Liver (tissue), 9 donors: ENCODE data around the gene KCNQ1. TPM values are rescaled to one million over a fixed set of nuclear protein-coding genes. Genes with fewer than 3 reads are reported as not detected.
A peak's percentile ranks its signal among the peaks of the same experiment; 100 is the strongest.

Experiments
- DNase-seq: peaks from one replicate; pipeline ENCODE4 v3.0.0-alpha.2; 2017; ENCODE audit warnings: low spot score
- H3K27ac ChIP-seq, 2 donors: one replicate each; pipeline ENCODE4 v1.7.0; 2013; ENCODE audit warnings: inconsistent platforms in 2 of 2, low read length in 2 of 2, control low read depth in 1 of 2, low read depth in 1 of 2, mild to moderate bottlenecking in 1 of 2
- H3K27me3 ChIP-seq, 4 donors: one replicate each; pipeline versions ENCODE4 v1.6.1 to v1.7.0; 2013; ENCODE audit warnings: low read length in 3 of 4, inconsistent platforms in 1 of 4, mild to moderate bottlenecking in 1 of 4, moderate library complexity in 1 of 4; ENCODE audit not compliant: control insufficient read depth in 4 of 4, insufficient read depth in 4 of 4
- H3K36me3 ChIP-seq, 4 donors: one replicate each; pipeline versions ENCODE4 v1.6.1 to v1.7.0; 2013; ENCODE audit warnings: low read length in 3 of 4, mild to moderate bottlenecking in 3 of 4, low read depth in 1 of 4, moderate library complexity in 1 of 4; ENCODE audit not compliant: control insufficient read depth in 4 of 4, insufficient read depth in 3 of 4
- H3K4me1 ChIP-seq, 4 donors: one replicate each; pipeline versions ENCODE4 v1.6.1 to v1.7.0; 2013; ENCODE audit warnings: low read length in 3 of 4, mild to moderate bottlenecking in 3 of 4, moderate library complexity in 1 of 4; ENCODE audit not compliant: control insufficient read depth in 4 of 4, insufficient read depth in 4 of 4
- H3K4me3 ChIP-seq, 3 donors: one replicate each; pipeline versions ENCODE4 v1.6.1 to v1.7.0; 2013; ENCODE audit warnings: low read length in 3 of 3, control low read depth in 1 of 3, low read depth in 1 of 3, mild to moderate bottlenecking in 1 of 3
- H3K9ac ChIP-seq, 2 donors: one replicate each; pipeline ENCODE4 v1.7.0; 2013; ENCODE audit warnings: low read length in 2 of 2, mild to moderate bottlenecking in 2 of 2, moderate library complexity in 2 of 2, control low read depth in 1 of 2, low read depth in 1 of 2
- H3K9me3 ChIP-seq, 4 donors: one replicate each; pipeline versions ENCODE4 v1.6.1 to v1.7.0; 2013; ENCODE audit warnings: low read length in 3 of 4; ENCODE audit not compliant: control insufficient read depth in 4 of 4
- CTCF ChIP-seq: fragments of 150-350 bp; IDR thresholded peaks from 2 replicates; pipeline ENCODE4 v1.5.1; 2017; ENCODE audit warnings: improper control_type of control experiment, low read depth, low read length; ENCODE audit not compliant: missing input control
- EGR1 ChIP-seq, 2 donors: IDR thresholded peaks; 2 replicates each; pipeline ENCODE4 v1.6.1; 2016 to 2018; ENCODE audit warnings: antibody characterized with exemption in 2 of 2, low read depth in 2 of 2
- FOXA1 ChIP-seq: IDR thresholded peaks from 2 replicates; pipeline ENCODE4 v1.6.1; 2016; ENCODE audit warnings: antibody characterized with exemption
- FOXA2 ChIP-seq: IDR thresholded peaks from 2 replicates; pipeline ENCODE4 v1.6.1; 2016; ENCODE audit warnings: antibody characterized with exemption
- GABPA ChIP-seq, 2 donors: IDR thresholded peaks in 1 of 2; conservative IDR thresholded peaks in 1 of 2; 2 replicates each; pipeline ENCODE4 v1.6.1; 2016; ENCODE audit warnings: antibody characterized with exemption in 2 of 2, mild to moderate bottlenecking in 1 of 2, moderate library complexity in 1 of 2
- HNF4G ChIP-seq: IDR thresholded peaks from 2 replicates; pipeline ENCODE4 v1.6.1; 2016; ENCODE audit warnings: antibody characterized with exemption
- MAX ChIP-seq: IDR thresholded peaks from 2 replicates; pipeline ENCODE4 v1.6.1; 2016; ENCODE audit warnings: antibody characterized with exemption
- NR2F2 ChIP-seq: IDR thresholded peaks from 2 replicates; pipeline ENCODE4 v1.6.1; 2016; ENCODE audit warnings: antibody characterized with exemption
- RAD21 ChIP-seq, 2 donors: IDR thresholded peaks; 2 replicates each; pipeline ENCODE4 v1.6.1; 2016; ENCODE audit warnings: antibody characterized with exemption in 2 of 2, mild to moderate bottlenecking in 2 of 2
- REST ChIP-seq: IDR thresholded peaks from 2 replicates; pipeline ENCODE4 v1.6.1; 2016; ENCODE audit warnings: antibody characterized with exemption, mild to moderate bottlenecking
- RXRA ChIP-seq, 2 donors: IDR thresholded peaks; 2 replicates each; pipeline ENCODE4 v1.6.1; 2017 to 2018; ENCODE audit warnings: antibody characterized with exemption in 2 of 2, mild to moderate bottlenecking in 1 of 2
- SP1 ChIP-seq: IDR thresholded peaks from 2 replicates; pipeline ENCODE4 v1.6.1; 2018; ENCODE audit warnings: antibody characterized with exemption, mild to moderate bottlenecking
- YY1 ChIP-seq: IDR thresholded peaks from 2 replicates; pipeline ENCODE4 v1.6.1; 2016; ENCODE audit warnings: antibody characterized with exemption, mild to moderate bottlenecking
- ZBTB33 ChIP-seq: IDR thresholded peaks from 2 replicates; pipeline ENCODE4 v1.6.1; 2016; ENCODE audit warnings: antibody characterized with exemption
- WGBS: extraction: QIAGEN DNeasy Blood & Tissue Kit; methylation state at CpG from one replicate; pipeline ENCODE4 v1.1.7; 2013; 5-methylcytosine and 5-hydroxymethylcytosine counted together
- polyA plus RNA-seq, 2 donors: library from polyadenylated mRNA; stranded (reverse) in 1 of 2; unstranded in 1 of 2; fragments of 200-250 nt in 1 of 2; fragments of >200 nt in 1 of 2; fragmentation: Nextera tagmentation in 1 of 2; extraction: Ambion mirVana in 1 of 2; gene quantifications; one replicate each; pipeline versions ENCODE4 v1.2.1 to v1.2.3, GENCODE V29; 2013 to 2015
- total RNA-seq, 2 donors: library from RNA; depleted of rRNA; stranded (reverse); fragments of >200 nt; gene quantifications; one replicate each; pipeline ENCODE4 v1.2.3, GENCODE V29; 2014
- donor health status: healthy.
- donor health status: healthy.
- donor health status: healthy.
- donor health status: healthy.
- donor health status: healthy.

Gene KCNQ1
- total and polyA plus RNA-seq, 4 donors: 0.31 to 2.2 (median 1.5) TPM

- Histone ChIP-seq H3K4me1 (no peaks in the 10 kb centered on the region), H3K9ac (no peak overlapping the region), H3K9me3 (no peaks in the 10 kb centered on the region), H3K4me3 (no peak overlapping the region), H3K36me3 (no peaks in the 10 kb centered on the region), H3K27me3 (no peaks in the 10 kb centered on the region), H3K27ac (no peak overlapping the region)
- WGBS: 81% methylated on average over 18 of the region's 18 CpGs
- TF ChIP-seq MAX (no peak), NR2F2 (peak; percentile 35)
- no peak for DNase-seq
Measured at GRCh38 chr11:2741377-2742131, 296.7 kb downstream of the KCNQ1 start.

- TF ChIP-seq SP1 (no peak), YY1 (no peak), FOXA2 (no peak), RAD21 (IDR thresholded peaks at IDR 0.05) (no peak), ZBTB33 (no peak), HNF4G (no peak), NR2F2 (no peak), GABPA (IDR thresholded peaks at IDR 0.05 in 1 of 2, conservative IDR thresholded peaks at IDR 0.05 in 1 of 2) (no peak), RXRA (IDR thresholded peaks at IDR 0.05) (no peak), REST (no peak), FOXA1 (no peak), EGR1 (IDR thresholded peaks at IDR 0.05; ENCODE audit: low read depth in 2 of 2) (no peak), CTCF (no peak)
- Histone ChIP-seq H3K9ac (no peak overlapping the region), H3K27ac (no peak overlapping the region), H3K9me3 (no peaks in the 10 kb centered on the region), H3K4me1 (no peaks in the 10 kb centered on the region), H3K4me3 (no peak overlapping the region), H3K27me3 (no peaks in the 10 kb centered on the region), H3K36me3 (no peaks in the 10 kb centered on the region)
- no peak for DNase-seq
- 83% methylated on average over 5 of the region's 5 CpGs for WGBS
Measured at GRCh38 chr11:2742201-2742600, 297.4 kb downstream of the KCNQ1 start.
